Esophagus muscularis mucosa (tissue), 4 donors: ENCODE measurements around the gene TEX35. TPM values are rescaled to one million over a fixed set of nuclear protein-coding genes. Genes with fewer than 3 reads are reported as not detected.

ENCODE experiments used
- DNase-seq: peaks from one replicate; pipeline ENCODE4 v3.0.0-alpha.2; 2017; ENCODE audit errors: extremely low spot score
- H3K27ac ChIP-seq, 4 donors: fragments of 200-600 bp; sonication (generic); replicated peaks in 1 of 4; 1 replicate in 3 of 4; 2 replicates in 1 of 4; pipeline ENCODE4 v1.5.1; 2016 to 2019; ENCODE audit warnings: mild to moderate bottlenecking in 1 of 4
- H3K27me3 ChIP-seq, 4 donors: fragments of 200-600 bp; sonication (generic); one replicate each; pipeline versions ENCODE4 v1.5.1 to v1.6.0; 2016 to 2019
- H3K36me3 ChIP-seq, 4 donors: fragments of 200-600 bp; sonication (generic); one replicate each; pipeline ENCODE4 v1.5.1; 2016 to 2019
- H3K4me1 ChIP-seq, 4 donors: fragments of 200-600 bp; sonication (generic); one replicate each; pipeline ENCODE4 v1.5.1; 2016 to 2019
- H3K4me3 ChIP-seq, 4 donors: fragments of 200-600 bp; sonication (generic); 1 replicate in 2 of 4; 2 replicates in 2 of 4; pipeline ENCODE4 v1.5.1; 2016 to 2019; ENCODE audit warnings: mild to moderate bottlenecking in 4 of 4, moderate library complexity in 1 of 4
- H3K9me3 ChIP-seq, 4 donors: fragments of 200-600 bp; sonication (generic); 1 replicate in 3 of 4; 2 replicates in 1 of 4; pipeline ENCODE4 v1.5.1; 2016 to 2019
- EP300 ChIP-seq: sonication (generic); formaldehyde crosslinking; IDR thresholded peaks from one replicate; pipeline ENCODE4 v1.6.1; 2017; ENCODE audit warnings: antibody characterized with exemption
- POLR2A ChIP-seq: fragments of 450-650 bp; IDR thresholded peaks from one replicate; pipeline ENCODE4 v1.6.1; 2017; ENCODE audit warnings: antibody characterized with exemption, moderate library complexity, mild to moderate bottlenecking, low read depth
- POLR2AphosphoS5 ChIP-seq, 2 donors: sonication (generic); formaldehyde crosslinking; IDR thresholded peaks; one replicate each; pipeline ENCODE4 v1.6.1; 2017; ENCODE audit warnings: antibody characterized with exemption in 2 of 2
- WGBS: methylation state at CpG from one replicate; pipeline ENCODE4 v1.1.5; 2018; 5-methylcytosine and 5-hydroxymethylcytosine counted together
- intact Hi-C: fragments of 100-400 bp; cut with DNase I; formaldehyde crosslinking; loops from one replicate; pipeline ENCODE4 v1.15.1; 2023
- total RNA-seq, 4 donors: library from RNA; depleted of rRNA; stranded (reverse); fragments of >200 nt; gene quantifications; one replicate each; pipeline versions ENCODE4 v1.1.0 to v1.2.1, GENCODE V29; 2016
- TF ChIP-seq, protein P1 (sequence below), 3 experiments: fragments of 200-600 bp in 2 of 3; fragments of 450-650 bp in 1 of 3; sonication (generic) in 2 of 3; IDR thresholded peaks; one replicate each; pipeline ENCODE4 v1.5.1; 2017 to 2019; ENCODE audit warnings: antibody characterized with exemption in 3 of 3, mild to moderate bottlenecking in 2 of 3, moderate library complexity in 1 of 3

Gene TEX35
- total RNA-seq, 4 donors from 2014 or later = not detected

- H3K4me1 ChIP-seq = peaks cover 9 to 22% (median 21%) of the 10 kb centered on the region in 4 donors
- intact Hi-C loops = no loop called here
- no peak overlapping the region for H3K27ac ChIP-seq
- DNase-seq = no peak
- no peak overlapping the region for H3K4me3 ChIP-seq
- no peaks in the 10 kb centered on the region for H3K27me3 ChIP-seq
- TF ChIP-seq EP300 (no peak), POLR2A (no peak), POLR2AphosphoS5 (IDR thresholded peaks at IDR 0.05) (no peak)
- TF ChIP-seq, protein P1, sequence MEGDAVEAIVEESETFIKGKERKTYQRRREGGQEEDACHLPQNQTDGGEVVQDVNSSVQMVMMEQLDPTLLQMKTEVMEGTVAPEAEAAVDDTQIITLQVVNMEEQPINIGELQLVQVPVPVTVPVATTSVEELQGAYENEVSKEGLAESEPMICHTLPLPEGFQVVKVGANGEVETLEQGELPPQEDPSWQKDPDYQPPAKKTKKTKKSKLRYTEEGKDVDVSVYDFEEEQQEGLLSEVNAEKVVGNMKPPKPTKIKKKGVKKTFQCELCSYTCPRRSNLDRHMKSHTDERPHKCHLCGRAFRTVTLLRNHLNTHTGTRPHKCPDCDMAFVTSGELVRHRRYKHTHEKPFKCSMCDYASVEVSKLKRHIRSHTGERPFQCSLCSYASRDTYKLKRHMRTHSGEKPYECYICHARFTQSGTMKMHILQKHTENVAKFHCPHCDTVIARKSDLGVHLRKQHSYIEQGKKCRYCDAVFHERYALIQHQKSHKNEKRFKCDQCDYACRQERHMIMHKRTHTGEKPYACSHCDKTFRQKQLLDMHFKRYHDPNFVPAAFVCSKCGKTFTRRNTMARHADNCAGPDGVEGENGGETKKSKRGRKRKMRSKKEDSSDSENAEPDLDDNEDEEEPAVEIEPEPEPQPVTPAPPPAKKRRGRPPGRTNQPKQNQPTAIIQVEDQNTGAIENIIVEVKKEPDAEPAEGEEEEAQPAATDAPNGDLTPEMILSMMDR (IDR thresholded peaks at IDR 0.05) = no peak
- H3K36me3 ChIP-seq = no peaks in the 10 kb centered on the region
- H3K9me3 ChIP-seq = no peaks in the 10 kb centered on the region
- 85% methylated on average over 17 of the region's 20 CpGs for WGBS
Observed at GRCh38 chr1:178537382-178538090, 24.6 kb downstream of the TEX35 start.

GRCh38 chr1:178538192-178538916 lies 25.4 kb downstream of the TEX35 start:
- no peak for DNase-seq
- Histone ChIP-seq H3K27me3 (no peaks in the 10 kb centered on the region), H3K36me3 (no peaks in the 10 kb centered on the region), H3K4me1 (peaks cover 12 to 27% (median 25%) of the 10 kb centered on the region in 4 donors), H3K27ac (no peak overlapping the region), H3K9me3 (no peaks in the 10 kb centered on the region), H3K4me3 (no peak overlapping the region)
- TF ChIP-seq POLR2AphosphoS5 (IDR thresholded peaks at IDR 0.05) = no peak
- intact Hi-C loops = no loop called here
- WGBS = 91% methylated on average over 8 of the region's 9 CpGs

GRCh38 chr1:178539291-178539690 lies 26.4 kb downstream of the TEX35 start:
- Histone ChIP-seq H3K4me3 (no peak overlapping the region), H3K9me3 (no peaks in the 10 kb centered on the region), H3K4me1 (peaks cover 20 to 35% (median 28%) of the 10 kb centered on the region in 4 donors), H3K27me3 (no peaks in the 10 kb centered on the region), H3K27ac (no peak overlapping the region), H3K36me3 (no peaks in the 10 kb centered on the region)
- no peak for DNase-seq
- WGBS = 90% methylated on average over 7 of the region's 7 CpGs
- TF ChIP-seq, protein P1 (IDR thresholded peaks at IDR 0.05) = no peak
- TF ChIP-seq EP300 (no peak), POLR2AphosphoS5 (IDR thresholded peaks at IDR 0.05) (no peak), POLR2A (no peak)
- intact Hi-C loops = no loop called here

- DNase-seq = no peak
- peaks cover 28 to 38% (median 32%) of the 10 kb centered on the region in 4 donors for H3K4me1 ChIP-seq
- TF ChIP-seq EP300 (no peak), POLR2AphosphoS5 (IDR thresholded peaks at IDR 0.05) (no peak), POLR2A (no peak)
- TF ChIP-seq, protein P1 (IDR thresholded peaks at IDR 0.05) = no peak
- no peaks in the 10 kb centered on the region for H3K36me3 ChIP-seq
- H3K9me3 ChIP-seq = no peaks in the 10 kb centered on the region
- no peak overlapping the region for H3K4me3 ChIP-seq
- H3K27ac ChIP-seq = no peak overlapping the region
- 85% methylated on average over 6 of the region's 6 CpGs for WGBS
- intact Hi-C loops = no loop called here
- no peaks in the 10 kb centered on the region for H3K27me3 ChIP-seq
Observed at GRCh38 chr1:178540204-178540603, 27.3 kb downstream of the TEX35 start.

DNA sequence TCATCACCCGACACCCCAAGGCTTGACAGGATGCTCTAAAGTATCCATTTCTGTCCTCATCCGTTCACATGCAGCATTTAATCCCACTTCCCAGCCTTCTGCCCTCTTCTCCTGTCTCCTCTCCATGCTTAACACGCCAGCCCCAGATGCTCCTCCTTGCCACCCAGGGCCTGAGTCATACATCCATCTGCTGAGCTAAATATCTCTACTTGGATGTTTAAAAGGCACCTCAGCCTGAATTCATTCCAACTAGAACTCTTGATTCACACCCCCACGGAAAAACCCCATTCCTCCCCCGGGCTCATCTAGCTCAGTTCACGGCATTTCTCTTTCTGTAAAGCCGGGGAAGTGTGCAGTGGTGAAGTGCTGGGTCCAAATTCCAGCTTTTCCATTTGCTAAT lies 27.7 kb downstream of the TEX35 start:
- H3K27me3 ChIP-seq = no peaks in the 10 kb centered on the region
- no peak overlapping the region for H3K27ac ChIP-seq
- no peak overlapping the region for H3K4me3 ChIP-seq
- 68% methylated on average over 7 of the region's 7 CpGs for WGBS
- no peaks in the 10 kb centered on the region for H3K36me3 ChIP-seq
- intact Hi-C loops = no loop called here
- TF ChIP-seq POLR2A = no peak
- no peak for TF ChIP-seq EP300
- no peak for TF ChIP-seq POLR2AphosphoS5 (IDR thresholded peaks at IDR 0.05)
- TF ChIP-seq, protein P1 (IDR thresholded peaks at IDR 0.05) = no peak
- DNase-seq = no peak
- H3K4me1 ChIP-seq = peaks cover 28 to 42% (median 34%) of the 10 kb centered on the region in 4 donors
- no peaks in the 10 kb centered on the region for H3K9me3 ChIP-seq
